Mucosa of stomach (tissue), 1 donor: ENCODE results near the gene L2HGDH.
"Not testable (repeated sequence)": the region's sequence is repeated elsewhere in the genome, so short reads cannot be mapped to it uniquely, and the experiment has no call there.

Experiments
- H3K27me3 ChIP-seq: one replicate; pipeline ENCODE4 v1.7.0; 2013; ENCODE audit warnings: mild to moderate bottlenecking, low read length; ENCODE audit not compliant: control insufficient read depth, insufficient read depth
- H3K36me3 ChIP-seq: one replicate; pipeline ENCODE4 v1.7.0; 2013; ENCODE audit warnings: low read length; ENCODE audit not compliant: control insufficient read depth, insufficient read depth
- H3K4me1 ChIP-seq: one replicate; pipeline ENCODE4 v1.7.0; 2013; ENCODE audit warnings: mild to moderate bottlenecking, low read length; ENCODE audit not compliant: control insufficient read depth, insufficient read depth
- H3K4me3 ChIP-seq: one replicate; pipeline ENCODE4 v1.7.0; 2013; ENCODE audit warnings: low read length
- H3K9ac ChIP-seq: one replicate; pipeline ENCODE4 v1.7.0; 2013; ENCODE audit warnings: mild to moderate bottlenecking, low read length, moderate library complexity
- H3K9me3 ChIP-seq: one replicate; pipeline ENCODE4 v1.7.0; 2013; ENCODE audit warnings: mild to moderate bottlenecking, low read length, moderate library complexity; ENCODE audit not compliant: control insufficient read depth
- donor health status: Pancreatic carcinoma.

The L2HGDH gene

GRCh38 chr14:50335989-50336824 is 24.2 kb upstream of the L2HGDH start:
- no peak overlapping the region for H3K4me3 ChIP-seq
- no peak overlapping the region for H3K9ac ChIP-seq

GRCh38 chr14:50335389-50335788 is 23.4 kb upstream of the L2HGDH start:
- Histone ChIP-seq H3K9ac (no peak overlapping the region), H3K36me3 (no peaks in the 10 kb centered on the region), H3K4me3 (no peak overlapping the region)

More at GRCh38 chr14:50335989-50336824, 24.2 kb upstream of the L2HGDH start:
- Histone ChIP-seq H3K27me3 (no peaks in the 10 kb centered on the region), H3K9me3 (no peaks in the 10 kb centered on the region), H3K4me1 (peaks cover 26% of the 10 kb centered on the region), H3K36me3 (no peaks in the 10 kb centered on the region)

GRCh38 chr14:50334211-50334610 is 22.2 kb upstream of the L2HGDH start:
- Histone ChIP-seq H3K27me3 (no peaks in the 10 kb centered on the region), H3K36me3 (no peaks in the 10 kb centered on the region), H3K9me3 (no peaks in the 10 kb centered on the region), H3K9ac (no peak overlapping the region), H3K4me3 (no peak overlapping the region), H3K4me1 (peaks cover 26% of the 10 kb centered on the region)

More at GRCh38 chr14:50335389-50335788, 23.4 kb upstream of the L2HGDH start:
- no peaks in the 10 kb centered on the region for H3K9me3 ChIP-seq
- no peaks in the 10 kb centered on the region for H3K27me3 ChIP-seq
- peaks cover 26% of the 10 kb centered on the region for H3K4me1 ChIP-seq

GRCh38 chr14:50333014-50333509 is 21.0 kb upstream of the L2HGDH start:
- Histone ChIP-seq H3K9ac (no peak overlapping the region), H3K27me3 (no peaks in the 10 kb centered on the region), H3K4me3 (no peak overlapping the region), H3K9me3 (no peaks in the 10 kb centered on the region), H3K4me1 (peaks cover 16% of the 10 kb centered on the region), H3K36me3 (no peaks in the 10 kb centered on the region)

GRCh38 chr14:50331596-50331995 is 19.6 kb upstream of the L2HGDH start:
- H3K9me3 ChIP-seq, result no peaks in the 10 kb centered on the region

GRCh38 chr14:50321009-50321660 is 9.1 kb upstream of the L2HGDH start:
- Histone ChIP-seq H3K4me1 (peaks cover 12% of the 10 kb centered on the region), H3K27me3 (no peaks in the 10 kb centered on the region), H3K9ac (no peak overlapping the region), H3K4me3 (peak overlapping the region; percentile 2), H3K36me3 (no peaks in the 10 kb centered on the region), H3K9me3 (no peaks in the 10 kb centered on the region)

More at GRCh38 chr14:50331596-50331995, 19.6 kb upstream of the L2HGDH start:
- Histone ChIP-seq H3K36me3 (no peaks in the 10 kb centered on the region), H3K4me1 (peaks cover 16% of the 10 kb centered on the region), H3K4me3 (no peak overlapping the region), H3K27me3 (no peaks in the 10 kb centered on the region), H3K9ac (no peak overlapping the region)

GRCh38 chr14:50320283-50320682 is 8.3 kb upstream of the L2HGDH start:
- H3K27me3 ChIP-seq, result no peaks in the 10 kb centered on the region
- H3K36me3 ChIP-seq, result no peaks in the 10 kb centered on the region
- H3K4me1 ChIP-seq, result peaks cover 12% of the 10 kb centered on the region
- no peaks in the 10 kb centered on the region for H3K9me3 ChIP-seq
- H3K9ac ChIP-seq, result no peak overlapping the region
- H3K4me3 ChIP-seq, result no peak overlapping the region

- Histone ChIP-seq H3K9me3 (no peaks in the 10 kb centered on the region), H3K4me1 (peaks cover 12% of the 10 kb centered on the region), H3K27me3 (no peaks in the 10 kb centered on the region), H3K36me3 (no peaks in the 10 kb centered on the region), H3K4me3 (no peak overlapping the region), H3K9ac (no peak overlapping the region)
Measured at GRCh38 chr14:50319721-50320120, 7.7 kb upstream of the L2HGDH start.

GRCh38 chr14:50319293-50319692 is 7.3 kb upstream of the L2HGDH start:
- Histone ChIP-seq H3K27me3 (no peaks in the 10 kb centered on the region), H3K4me3 (no peak overlapping the region)

GRCh38 chr14:50318031-50318626 is 6.1 kb upstream of the L2HGDH start:
- H3K4me1 ChIP-seq, result peaks cover 12% of the 10 kb centered on the region
- no peak overlapping the region for H3K4me3 ChIP-seq
- no peaks in the 10 kb centered on the region for H3K36me3 ChIP-seq
- no peaks in the 10 kb centered on the region for H3K9me3 ChIP-seq
- no peaks in the 10 kb centered on the region for H3K27me3 ChIP-seq
- H3K9ac ChIP-seq, result no peak overlapping the region

More at GRCh38 chr14:50319293-50319692, 7.3 kb upstream of the L2HGDH start:
- H3K36me3 ChIP-seq, result no peaks in the 10 kb centered on the region
- H3K4me1 ChIP-seq, result peaks cover 12% of the 10 kb centered on the region
- no peak overlapping the region for H3K9ac ChIP-seq
- no peaks in the 10 kb centered on the region for H3K9me3 ChIP-seq

GRCh38 chr14:50314098-50314497 is 2.1 kb upstream of the L2HGDH start:
- not testable (repeated sequence) for H3K4me3 ChIP-seq, H3K9ac ChIP-seq, H3K4me1 ChIP-seq, H3K9me3 ChIP-seq, H3K36me3 ChIP-seq, H3K27me3 ChIP-seq

GRCh38 chr14:50312734-50313054 is 665 bp upstream of the L2HGDH start:
- no peaks in the 10 kb centered on the region for H3K27me3 ChIP-seq
- H3K9me3 ChIP-seq, result no peaks in the 10 kb centered on the region
- peak overlapping the region; percentile 87 for H3K9ac ChIP-seq
- peaks cover 6% of the 10 kb centered on the region for H3K4me1 ChIP-seq
- peak overlapping the region; percentile 96 for H3K4me3 ChIP-seq
- H3K36me3 ChIP-seq, result no peaks in the 10 kb centered on the region
